Measurements from ENCODE around the gene RASGEF1B. TPM values are rescaled to one million over a fixed set of nuclear protein-coding genes. Genes with fewer than 3 reads are reported as not detected.
A peak's percentile ranks its signal among the peaks of the same experiment; 100 is the strongest.

Gene RASGEF1B
- total RNA-seq, 2 donors from 2014 or later: 6.3 to 8.5 TPM

DNA sequence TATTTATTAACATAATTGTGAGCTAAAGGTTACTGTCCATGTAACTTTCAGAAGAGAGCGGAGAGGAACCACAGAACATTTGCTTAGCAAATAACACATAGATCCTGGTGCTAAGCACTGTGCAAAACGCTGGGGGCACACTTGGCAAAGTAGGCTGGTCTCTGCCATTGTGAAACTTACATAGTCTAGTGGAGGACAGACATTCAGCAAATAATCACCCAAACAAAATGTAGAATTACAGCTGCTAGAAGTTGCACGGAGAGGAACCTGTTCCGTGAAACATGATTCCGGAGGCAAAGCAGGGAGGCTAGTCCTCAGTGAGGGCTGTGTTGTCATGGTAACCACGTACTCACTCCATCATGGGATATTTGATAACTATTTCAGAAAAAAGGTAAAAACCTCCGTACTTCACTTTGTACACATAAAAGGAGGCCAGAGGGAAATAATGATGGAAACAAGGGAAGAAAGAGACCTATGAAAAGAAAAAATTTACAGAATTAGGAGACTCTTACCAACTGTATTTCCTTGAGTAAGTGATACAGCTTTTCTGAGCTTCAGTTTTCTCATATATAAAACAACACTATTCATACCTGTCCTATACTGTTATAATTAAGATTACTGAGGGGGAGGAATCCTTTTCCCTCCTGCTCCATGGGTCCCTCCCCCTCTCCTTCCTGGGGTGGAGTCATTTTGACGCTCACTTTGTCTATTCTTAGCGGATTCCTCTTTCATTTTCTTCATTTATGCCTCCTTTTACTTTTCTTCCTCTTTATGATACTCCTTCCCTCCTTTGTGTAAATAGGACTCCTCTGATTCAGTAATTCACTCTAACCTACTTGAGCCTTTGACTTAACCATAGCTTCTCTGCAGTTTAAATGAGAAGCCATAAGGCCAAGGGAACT, 825 bp upstream of the RASGEF1B start:
- Histone ChIP-seq H3K4me1 (peaks cover 0 to 26% of the 10 kb centered on the region in 2 donors), H3K27ac (peak overlapping the region; percentile 93 to 95), H3K27me3 (no peaks in the 10 kb centered on the region), H3K36me3 (no peaks in the 10 kb centered on the region), H3K4me3 (peak overlapping the region; percentile 70 to 77), H3K9me3 (no peaks in the 10 kb centered on the region)
- DNase-seq (ENCODE audit: low spot score): no peak
- TF ChIP-seq, protein P1, sequence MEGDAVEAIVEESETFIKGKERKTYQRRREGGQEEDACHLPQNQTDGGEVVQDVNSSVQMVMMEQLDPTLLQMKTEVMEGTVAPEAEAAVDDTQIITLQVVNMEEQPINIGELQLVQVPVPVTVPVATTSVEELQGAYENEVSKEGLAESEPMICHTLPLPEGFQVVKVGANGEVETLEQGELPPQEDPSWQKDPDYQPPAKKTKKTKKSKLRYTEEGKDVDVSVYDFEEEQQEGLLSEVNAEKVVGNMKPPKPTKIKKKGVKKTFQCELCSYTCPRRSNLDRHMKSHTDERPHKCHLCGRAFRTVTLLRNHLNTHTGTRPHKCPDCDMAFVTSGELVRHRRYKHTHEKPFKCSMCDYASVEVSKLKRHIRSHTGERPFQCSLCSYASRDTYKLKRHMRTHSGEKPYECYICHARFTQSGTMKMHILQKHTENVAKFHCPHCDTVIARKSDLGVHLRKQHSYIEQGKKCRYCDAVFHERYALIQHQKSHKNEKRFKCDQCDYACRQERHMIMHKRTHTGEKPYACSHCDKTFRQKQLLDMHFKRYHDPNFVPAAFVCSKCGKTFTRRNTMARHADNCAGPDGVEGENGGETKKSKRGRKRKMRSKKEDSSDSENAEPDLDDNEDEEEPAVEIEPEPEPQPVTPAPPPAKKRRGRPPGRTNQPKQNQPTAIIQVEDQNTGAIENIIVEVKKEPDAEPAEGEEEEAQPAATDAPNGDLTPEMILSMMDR (IDR thresholded peaks at IDR 0.05): peak in 1 of 2 donors; percentile 36

DNA sequence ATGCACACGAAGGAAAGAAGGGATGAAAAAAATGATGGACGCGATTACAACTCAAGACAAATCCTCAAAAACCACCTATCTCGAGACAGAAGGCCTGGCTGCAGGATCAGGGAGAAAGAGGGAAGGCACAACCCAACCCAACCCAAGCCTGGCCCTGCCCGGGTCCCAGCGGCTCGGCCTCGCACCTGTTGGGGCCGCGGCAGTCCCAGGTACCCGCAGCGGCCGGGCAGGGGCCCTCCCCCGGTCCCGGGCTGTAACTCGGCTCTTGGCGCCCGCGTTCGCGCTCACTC, 464 bp downstream of the RASGEF1B start:
- H3K4me1 ChIP-seq: peaks cover 0 to 26% of the 10 kb centered on the region in 2 donors
- DNase-seq (ENCODE audit: low spot score): no peak
- peak overlapping the region; percentile 70 to 77 for H3K4me3 ChIP-seq
- no peaks in the 10 kb centered on the region for H3K27me3 ChIP-seq
- H3K36me3 ChIP-seq: no peaks in the 10 kb centered on the region
- H3K9me3 ChIP-seq: no peaks in the 10 kb centered on the region
- TF ChIP-seq, protein P1 (IDR thresholded peaks at IDR 0.05): no peak
- peak overlapping the region; percentile 93 to 95 for H3K27ac ChIP-seq

DNA sequence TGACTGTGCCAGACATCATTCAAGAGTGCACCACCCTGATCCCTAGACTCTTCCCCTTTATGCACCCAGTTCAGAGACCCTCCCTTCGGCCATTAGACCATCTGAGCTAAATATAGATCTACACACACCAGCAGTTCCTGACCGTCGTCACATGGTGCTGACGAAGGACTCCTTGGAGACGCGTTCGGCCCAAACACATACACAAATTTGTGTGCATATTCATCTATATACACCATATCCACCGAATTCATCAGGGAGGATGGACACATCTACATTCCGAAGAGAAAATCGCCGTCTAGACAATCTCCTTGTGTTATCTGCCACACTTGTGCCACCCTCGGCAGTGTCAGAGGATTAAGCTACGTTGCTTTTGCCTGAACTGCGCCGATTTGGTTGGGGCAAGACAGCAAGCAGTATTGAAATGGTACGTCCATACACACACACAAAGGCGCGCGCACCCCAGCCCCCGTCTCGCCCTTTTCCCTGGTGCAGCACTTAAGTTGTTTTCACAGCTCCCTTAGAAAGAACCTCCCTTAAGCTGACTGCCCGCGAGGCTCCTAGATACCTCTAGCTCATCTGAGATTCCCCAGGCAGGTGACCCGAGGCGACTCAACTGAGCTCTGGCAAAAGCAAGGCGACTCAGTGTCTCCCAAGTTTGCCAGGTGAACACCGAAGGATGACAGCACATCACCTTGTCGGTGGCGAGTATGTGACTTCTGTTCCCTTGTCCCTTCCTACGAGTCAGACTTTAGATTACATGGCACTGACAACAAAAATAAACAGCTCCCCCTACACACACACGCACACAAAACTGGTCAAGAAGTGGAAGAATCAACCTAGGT, 1.0 kb downstream of the RASGEF1B start:
- DNase-seq (ENCODE audit: low spot score): peak; percentile 82
- TF ChIP-seq, protein P1 (IDR thresholded peaks at IDR 0.05): no peak
- H3K27ac ChIP-seq: peak overlapping the region; percentile 93 to 95
- no peaks in the 10 kb centered on the region for H3K27me3 ChIP-seq
- peak overlapping the region; percentile 70 to 77 for H3K4me3 ChIP-seq
- H3K36me3 ChIP-seq: no peaks in the 10 kb centered on the region
- peaks cover 0 to 26% of the 10 kb centered on the region in 2 donors for H3K4me1 ChIP-seq
- H3K9me3 ChIP-seq: no peaks in the 10 kb centered on the region

DNA sequence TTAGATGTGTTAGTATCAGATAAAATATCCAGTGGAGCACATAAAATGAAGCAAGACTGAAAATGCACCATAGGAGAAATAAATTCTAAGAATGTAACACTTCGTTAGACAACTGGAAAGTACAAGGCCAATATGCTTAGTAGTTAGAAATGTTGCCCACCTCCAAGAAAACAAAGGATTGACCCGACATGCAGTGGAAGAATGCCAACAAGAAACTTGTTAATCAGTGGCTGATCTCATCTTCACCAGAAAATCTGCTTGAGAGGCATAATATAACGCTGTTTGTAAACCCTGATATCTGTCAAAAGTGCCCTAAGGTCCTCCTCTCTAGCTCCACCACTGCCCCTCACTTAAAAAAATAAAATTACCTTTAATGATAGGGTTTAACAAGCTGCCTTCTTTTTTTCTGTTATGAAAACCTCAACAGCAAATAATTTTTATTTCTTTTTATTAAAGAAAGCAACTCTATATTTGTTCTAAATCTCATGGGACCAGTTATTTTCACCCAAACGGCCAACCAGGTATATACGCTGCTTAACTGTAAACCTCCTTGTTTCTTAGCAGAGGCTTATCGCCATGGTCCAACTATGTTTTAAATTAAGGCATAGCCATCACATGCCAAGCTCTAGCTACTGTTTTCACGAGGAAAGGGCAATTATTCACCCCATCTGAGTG, 1.8 kb downstream of the RASGEF1B start:
- no peak for DNase-seq (ENCODE audit: low spot score)
- H3K36me3 ChIP-seq: no peaks in the 10 kb centered on the region
- peak overlapping the region; percentile 70 to 77 for H3K4me3 ChIP-seq
- no peaks in the 10 kb centered on the region for H3K27me3 ChIP-seq
- peak overlapping the region; percentile 93 to 95 for H3K27ac ChIP-seq
- TF ChIP-seq, protein P1 (IDR thresholded peaks at IDR 0.05): no peak
- peaks cover 0 to 26% of the 10 kb centered on the region in 2 donors for H3K4me1 ChIP-seq
- H3K9me3 ChIP-seq: no peaks in the 10 kb centered on the region

DNA sequence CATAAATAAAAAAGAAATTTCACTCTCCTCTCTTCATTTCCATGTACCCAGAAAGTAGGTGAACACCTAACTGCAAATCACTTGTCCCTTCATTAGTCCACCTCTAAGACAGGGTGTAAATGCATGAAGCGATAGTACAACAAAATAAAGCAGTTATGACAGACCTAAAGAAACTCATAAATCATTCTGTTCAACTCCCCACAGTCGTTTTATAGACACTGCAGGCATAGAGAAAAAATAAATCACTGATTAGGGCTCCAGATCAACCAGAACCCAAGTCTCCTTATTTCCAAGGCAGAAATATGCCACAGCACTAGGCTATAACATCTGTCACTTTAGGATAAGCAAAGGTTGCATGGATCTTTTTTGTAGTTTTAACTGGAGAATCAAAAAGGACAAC, 3.0 kb downstream of the RASGEF1B start:
- DNase-seq (ENCODE audit: low spot score): no peak
- Histone ChIP-seq H3K4me3 (no peak overlapping the region), H3K36me3 (no peaks in the 10 kb centered on the region), H3K9me3 (no peaks in the 10 kb centered on the region), H3K27me3 (no peaks in the 10 kb centered on the region), H3K27ac (peak overlapping the region in 1 of 2 donors; percentile 95), H3K4me1 (peaks cover 0 to 26% of the 10 kb centered on the region in 2 donors)
- TF ChIP-seq, protein P1 (IDR thresholded peaks at IDR 0.05): no peak
